Stimulated activated naive CD8-positive, alpha-beta T cell treated with anti-CD3 and anti-CD28 coated beads, Interleukin-15, Interleukin-2, amounts not matched to agents 100 ng/mL and 50 ng/mL, for 24 hours (primary cell): Measurements from ENCODE around the gene SPG7.
"Not testable (repeated sequence)": the region's sequence is repeated elsewhere in the genome, so short reads cannot be mapped to it uniquely, and the experiment has no call there.

Experiments
- H3K27ac Mint-ChIP-seq: one replicate; pipeline ENCODE4 v1.8.0; 2021; ENCODE audit warnings: mild to moderate bottlenecking, mixed read lengths
- H3K27me3 Mint-ChIP-seq: one replicate; pipeline ENCODE4 v1.8.0; 2021; ENCODE audit warnings: mixed read lengths
- H3K36me3 Mint-ChIP-seq: one replicate; pipeline ENCODE4 v1.8.0; 2021; ENCODE audit warnings: low read depth, mixed read lengths
- H3K4me1 Mint-ChIP-seq: one replicate; pipeline ENCODE4 v1.8.0; 2021; ENCODE audit warnings: low read depth, mixed read lengths
- H3K4me3 Mint-ChIP-seq: one replicate; pipeline ENCODE4 v1.8.0; 2021; ENCODE audit warnings: mild to moderate bottlenecking, mixed read lengths
- H3K9me3 Mint-ChIP-seq: one replicate; pipeline ENCODE4 v1.8.0; 2021; ENCODE audit warnings: mixed read lengths

SPG7 gene

GRCh38 chr16:89567656-89568594 lies 59.7 kb downstream of the SPG7 start:
- Mint-ChIP-seq H3K27ac (no peak overlapping the region), H3K4me1 (peaks cover 38% of the 10 kb centered on the region), H3K4me3 (no peak overlapping the region), H3K36me3 (peaks cover 23% of the 10 kb centered on the region), H3K27me3 (peaks cover 4% of the 10 kb centered on the region), H3K9me3 (no peaks in the 10 kb centered on the region)

DNA sequence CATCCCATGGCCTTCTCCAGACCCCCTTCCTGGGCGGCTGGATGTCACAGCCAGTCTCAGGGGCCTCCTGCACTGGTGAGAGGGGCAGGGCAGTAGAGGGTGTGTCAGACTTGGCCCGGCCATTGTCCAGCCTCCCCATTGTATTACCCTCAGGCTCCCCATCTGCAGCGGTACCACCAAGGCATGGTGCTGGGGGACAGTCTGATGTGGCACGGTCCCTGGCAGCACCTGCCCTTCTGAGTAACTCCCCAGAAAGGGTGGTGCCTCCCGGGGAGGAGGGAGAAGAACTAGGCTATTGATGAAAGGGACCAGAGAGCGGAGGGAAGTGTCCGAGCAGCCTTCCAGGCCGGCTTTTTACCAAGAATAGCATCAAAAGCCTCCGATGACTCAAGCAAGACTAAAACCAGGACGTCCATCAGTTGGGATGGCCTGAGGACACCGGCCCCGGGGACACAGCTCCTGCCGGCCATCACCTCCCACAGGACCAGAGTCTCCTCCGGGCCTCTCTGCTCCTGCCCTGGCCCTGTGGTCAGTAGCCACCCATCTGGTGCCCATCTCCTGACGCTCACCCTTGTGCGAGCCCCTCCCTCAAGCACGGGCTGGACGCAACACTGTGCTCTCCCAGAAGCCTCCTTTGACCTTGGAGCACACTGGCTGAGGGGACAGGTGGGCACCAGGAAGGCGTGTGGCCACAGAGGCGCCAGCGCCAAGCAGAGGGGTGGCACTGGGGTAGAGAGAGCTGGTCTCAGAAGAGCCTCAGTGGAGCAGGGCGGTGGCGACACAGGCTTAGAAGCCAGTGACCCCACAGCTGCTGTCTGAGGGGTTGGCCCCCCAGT lies 61.5 kb downstream of the SPG7 start:
- peaks cover 5% of the 10 kb centered on the region for H3K36me3 Mint-ChIP-seq

DNA sequence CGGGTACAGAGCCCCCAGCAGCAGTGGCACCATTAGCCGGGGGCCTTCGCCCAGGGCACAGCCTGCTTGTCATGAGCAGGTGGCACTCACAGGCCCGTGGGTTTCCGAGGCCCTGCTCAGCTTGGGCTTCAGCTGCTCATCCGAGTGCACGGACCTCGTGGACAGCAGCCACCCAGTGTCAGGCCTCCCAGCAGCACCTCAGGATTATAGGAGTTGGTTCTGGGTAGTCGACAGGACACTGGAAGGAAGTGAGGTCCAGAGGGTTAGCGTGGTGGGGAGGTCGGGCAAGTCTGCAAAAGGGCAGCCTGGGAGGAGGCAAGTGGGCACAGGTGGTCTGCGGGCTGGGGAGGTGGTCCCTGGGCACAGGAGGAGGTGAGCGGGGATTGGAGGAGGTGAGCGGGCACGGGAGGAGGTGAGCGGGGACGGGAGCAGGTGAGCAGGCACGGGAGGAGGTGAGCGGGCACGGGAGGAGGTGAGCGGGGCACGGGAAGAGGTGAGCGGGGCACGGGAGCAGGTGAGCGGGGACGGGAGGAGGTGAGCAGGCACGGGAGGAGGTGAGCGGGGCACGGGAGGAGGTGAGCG lies 62.2 kb downstream of the SPG7 start:
- Mint-ChIP-seq H3K27me3 (peaks cover 9% of the 10 kb centered on the region), H3K36me3 (no peaks in the 10 kb centered on the region), H3K27ac (no peak overlapping the region), H3K9me3 (no peaks in the 10 kb centered on the region), H3K4me3 (no peak overlapping the region), H3K4me1 (peaks cover 14% of the 10 kb centered on the region)

More for the DNA sequence above, 61.5 kb downstream of the SPG7 start:
- H3K27ac Mint-ChIP-seq: no peak overlapping the region
- no peak overlapping the region for H3K4me3 Mint-ChIP-seq
- no peaks in the 10 kb centered on the region for H3K9me3 Mint-ChIP-seq
- peaks cover 9% of the 10 kb centered on the region for H3K27me3 Mint-ChIP-seq
- peaks cover 22% of the 10 kb centered on the region for H3K4me1 Mint-ChIP-seq

DNA sequence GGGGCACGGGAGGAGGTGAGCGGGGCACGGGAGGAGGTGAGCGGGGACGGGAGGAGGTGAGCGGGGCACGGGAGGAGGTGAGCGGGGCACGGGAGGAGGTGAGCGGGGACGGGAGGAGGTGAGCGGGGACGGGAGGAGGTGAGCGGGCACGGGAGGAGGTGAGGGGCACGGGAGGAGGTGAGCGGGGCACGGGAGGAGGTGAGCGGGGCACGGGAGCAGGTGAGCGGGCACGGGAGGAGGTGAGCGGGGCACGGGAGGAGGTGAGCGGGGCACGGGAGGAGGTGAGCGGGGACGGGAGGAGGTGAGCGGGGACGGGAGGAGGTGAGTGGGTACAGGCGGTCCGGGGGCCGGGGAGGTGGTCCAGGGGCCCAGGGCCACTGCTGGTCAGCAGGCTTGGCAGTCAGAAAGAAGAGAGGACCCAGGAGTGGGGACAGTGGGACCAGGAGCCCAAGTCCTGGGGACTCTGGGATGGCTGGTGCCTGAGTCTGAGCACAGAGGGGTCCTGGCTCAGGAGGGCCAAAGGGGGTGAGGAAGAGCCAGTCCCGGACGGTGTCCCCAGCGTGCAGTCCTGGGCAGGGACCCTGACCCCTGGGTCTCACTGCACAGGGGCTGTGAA lies 62.9 kb downstream of the SPG7 start:
- H3K4me1 Mint-ChIP-seq, H3K27ac Mint-ChIP-seq, H3K27me3 Mint-ChIP-seq, H3K4me3 Mint-ChIP-seq, H3K9me3 Mint-ChIP-seq, H3K36me3 Mint-ChIP-seq: not testable (repeated sequence)

DNA sequence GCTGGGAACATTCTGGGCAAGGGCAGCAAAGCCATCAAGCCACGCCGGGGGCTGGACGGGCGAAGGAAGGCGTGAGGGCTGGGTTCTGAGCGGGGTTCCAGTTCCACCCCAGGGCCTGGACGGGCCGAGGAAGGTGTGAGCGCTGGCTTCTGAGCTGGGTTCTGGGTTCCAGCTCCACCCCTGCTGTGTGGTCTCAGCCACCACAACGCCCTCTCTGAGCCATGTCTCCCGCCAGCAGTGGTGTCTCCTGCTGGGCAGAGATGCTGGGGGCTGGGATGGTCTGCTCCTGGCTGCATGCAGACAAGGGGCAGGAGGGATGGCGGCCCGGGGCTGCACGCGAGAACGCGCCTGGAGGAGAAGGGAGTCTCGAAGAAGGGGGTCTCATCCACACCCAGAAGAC lies 63.4 kb downstream of the SPG7 start:
- H3K27me3 Mint-ChIP-seq: peaks cover 9% of the 10 kb centered on the region
- H3K27ac Mint-ChIP-seq: no peak overlapping the region
- no peak overlapping the region for H3K4me3 Mint-ChIP-seq
- H3K4me1 Mint-ChIP-seq: peaks cover 8% of the 10 kb centered on the region
- H3K36me3 Mint-ChIP-seq: no peaks in the 10 kb centered on the region
- H3K9me3 Mint-ChIP-seq: no peaks in the 10 kb centered on the region

DNA sequence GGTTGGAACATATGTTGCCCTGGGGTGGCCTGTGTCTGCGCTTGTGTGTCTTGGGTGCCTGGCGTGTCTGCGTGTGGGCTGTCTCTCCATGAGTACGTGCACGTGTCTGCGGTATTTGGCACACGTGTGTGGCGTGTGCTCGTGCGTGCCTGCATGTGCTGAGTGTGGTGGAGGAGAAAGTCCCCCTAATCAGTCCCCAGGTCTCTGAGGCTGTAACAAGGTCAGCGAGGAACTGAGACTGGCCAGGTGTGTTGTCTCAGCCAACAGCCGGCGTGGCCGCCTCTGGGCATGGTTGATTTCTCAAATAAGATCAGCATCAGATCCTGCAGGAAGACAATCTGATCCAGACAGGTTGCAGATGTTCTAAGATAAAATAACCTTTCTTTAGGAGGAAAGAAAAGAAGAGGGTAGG lies 63.9 kb downstream of the SPG7 start:
- Mint-ChIP-seq H3K36me3 (no peaks in the 10 kb centered on the region), H3K27ac (no peak overlapping the region), H3K27me3 (peaks cover 9% of the 10 kb centered on the region), H3K4me3 (no peak overlapping the region), H3K9me3 (no peaks in the 10 kb centered on the region), H3K4me1 (peaks cover 8% of the 10 kb centered on the region)

DNA sequence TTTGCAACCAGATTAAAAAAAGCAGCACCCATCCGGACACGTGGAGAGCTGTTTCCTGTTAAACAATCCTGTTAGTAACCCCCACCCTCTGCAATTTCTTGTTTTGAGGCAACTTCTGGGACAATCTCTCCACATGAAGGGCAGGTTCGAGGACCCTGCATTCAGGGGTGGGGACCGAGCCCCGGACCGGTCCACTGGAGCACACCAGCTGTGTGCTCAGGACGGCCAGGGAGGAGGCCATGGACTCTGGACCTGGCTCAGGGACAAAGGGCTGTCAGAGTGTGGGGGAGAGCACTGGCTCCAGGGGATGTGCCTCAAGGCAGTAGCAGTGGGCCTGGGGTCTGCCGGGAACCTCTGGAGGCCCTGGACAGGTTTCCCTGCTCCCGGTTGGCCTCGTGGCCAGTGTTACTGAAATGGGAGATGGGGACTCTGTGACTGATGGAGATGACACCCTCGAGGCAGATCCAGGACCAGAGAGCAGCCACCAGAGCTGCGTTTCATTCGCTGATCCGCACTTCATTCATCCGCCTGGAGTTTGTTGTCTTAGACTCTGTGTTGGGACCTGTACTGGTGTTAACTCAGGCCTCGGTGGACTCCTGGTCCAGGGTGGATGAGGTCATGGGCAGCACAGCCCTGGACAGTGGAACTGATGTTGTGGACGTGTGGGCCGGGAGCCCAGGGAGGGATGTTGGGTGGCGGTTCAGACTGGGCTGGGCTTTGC lies 64.4 kb downstream of the SPG7 start:
- Mint-ChIP-seq H3K4me1 (peaks cover 8% of the 10 kb centered on the region), H3K27ac (no peak overlapping the region), H3K36me3 (no peaks in the 10 kb centered on the region), H3K27me3 (peaks cover 9% of the 10 kb centered on the region), H3K4me3 (no peak overlapping the region), H3K9me3 (no peaks in the 10 kb centered on the region)

DNA sequence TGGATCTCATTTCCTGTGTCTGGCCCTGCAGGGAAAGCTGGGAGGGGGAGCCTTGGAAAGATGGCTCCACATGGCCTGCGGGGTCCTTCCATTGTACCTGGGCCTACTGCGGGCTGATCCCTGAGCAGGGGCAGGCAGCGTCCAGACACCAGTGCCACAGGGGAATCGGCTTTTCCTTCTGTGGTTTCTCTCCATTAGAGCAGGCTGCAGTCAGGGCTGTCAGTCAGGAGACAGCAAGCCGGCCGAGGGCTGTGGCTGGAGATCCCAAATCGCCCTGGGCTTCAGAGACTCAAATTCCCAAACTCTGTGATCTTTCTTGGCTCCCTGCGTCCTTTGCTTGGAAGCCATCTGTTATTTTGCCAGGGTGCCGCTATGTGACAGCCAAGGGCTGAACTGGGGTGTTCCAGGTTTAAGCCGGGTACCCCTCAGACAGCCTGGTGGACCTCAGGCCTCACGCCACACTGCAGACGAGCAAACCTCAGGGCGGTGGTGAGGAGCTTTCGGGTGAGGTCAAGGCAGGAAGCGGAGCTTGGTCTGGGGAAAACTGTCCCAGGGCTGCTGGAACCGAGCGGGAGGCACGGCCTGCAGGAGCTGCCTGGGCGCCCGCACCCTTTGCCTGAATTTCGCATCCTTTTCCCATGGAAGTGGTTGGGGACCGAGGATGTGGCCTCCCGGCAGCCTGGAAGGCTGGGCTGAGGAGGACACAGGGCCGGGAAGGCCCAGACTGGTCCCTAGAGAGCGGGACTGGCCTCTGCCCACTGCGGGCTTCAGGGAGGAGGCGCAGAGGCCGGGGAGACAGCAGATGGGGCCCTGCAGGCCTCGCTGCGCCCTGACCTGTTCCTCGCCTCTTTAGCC lies 65.8 kb downstream of the SPG7 start:
- H3K4me3 Mint-ChIP-seq: peak overlapping the region; percentile 23
- H3K4me1 Mint-ChIP-seq: peaks cover 8% of the 10 kb centered on the region
- no peak overlapping the region for H3K27ac Mint-ChIP-seq
- H3K9me3 Mint-ChIP-seq: no peaks in the 10 kb centered on the region
- no peaks in the 10 kb centered on the region for H3K36me3 Mint-ChIP-seq
- H3K27me3 Mint-ChIP-seq: peaks cover 9% of the 10 kb centered on the region

GRCh38 chr16:89574681-89575246 lies 66.6 kb downstream of the SPG7 start:
- no peaks in the 10 kb centered on the region for H3K36me3 Mint-ChIP-seq
- peaks cover 8% of the 10 kb centered on the region for H3K4me1 Mint-ChIP-seq
- H3K9me3 Mint-ChIP-seq: no peaks in the 10 kb centered on the region
- H3K4me3 Mint-ChIP-seq: peak overlapping the region; percentile 57
- H3K27me3 Mint-ChIP-seq: peaks cover 9% of the 10 kb centered on the region
- no peak overlapping the region for H3K27ac Mint-ChIP-seq

DNA sequence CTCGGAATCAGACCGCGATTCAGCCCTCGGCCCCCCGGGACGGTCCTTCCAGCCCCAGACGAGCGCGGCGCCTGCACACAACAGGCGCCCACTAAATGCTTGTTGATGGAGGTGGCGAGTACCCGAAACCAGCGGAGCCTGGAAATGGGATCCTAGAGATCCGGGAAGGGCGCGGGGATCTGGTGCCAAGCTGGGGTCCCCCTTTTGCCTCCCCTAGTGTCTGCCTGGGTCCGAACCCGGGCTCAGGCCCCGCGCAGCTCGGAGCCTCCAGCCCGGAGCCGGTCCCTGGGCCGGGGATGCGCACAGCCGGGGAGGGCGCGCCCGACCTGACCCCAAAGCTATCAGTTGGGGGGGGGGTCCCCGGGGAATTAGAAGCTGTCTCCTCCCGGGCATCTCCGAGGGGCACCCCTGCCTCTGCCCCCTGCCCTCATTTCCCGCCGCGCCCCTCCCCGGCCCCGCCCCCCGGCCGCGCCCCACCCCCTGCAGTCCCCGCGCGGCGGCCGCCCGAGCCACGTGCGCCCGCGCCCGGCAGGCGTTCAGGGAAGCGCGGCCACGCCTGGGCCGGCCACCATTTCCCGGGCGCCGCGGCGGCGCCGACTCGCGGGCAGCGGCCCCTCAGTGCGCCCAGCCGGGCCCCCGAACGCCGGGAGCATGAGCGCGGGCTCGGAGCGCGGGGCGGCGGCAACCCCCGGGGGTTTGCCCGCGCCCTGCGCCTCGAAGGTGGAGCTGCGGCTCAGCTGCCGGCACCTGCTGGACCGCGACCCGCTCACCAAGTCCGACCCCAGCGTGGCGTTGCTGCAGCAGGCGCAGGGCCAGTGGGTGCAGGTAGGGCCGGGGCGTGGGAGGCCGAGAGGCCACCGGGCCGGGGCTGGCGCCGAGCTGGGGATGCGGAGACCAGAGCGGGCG lies 67.3 kb downstream of the SPG7 start, which contains the start of gene CPNE7:
Gene CPNE7, plus strand, starts transcription at position 512 of the 906 bp plus-strand sequence. Its CDS starts 140 bp downstream, at position 652.
- Mint-ChIP-seq H3K27ac (no peak within 1 kb of the TSS), H3K4me1 (peaks cover 8% of the 10 kb centered on the region), H3K4me3 (peak within 1 kb of the TSS; percentile 57), H3K27me3 (peaks cover 9% of the 10 kb centered on the region), H3K36me3 (no peaks in the 10 kb centered on the region), H3K9me3 (no peaks in the 10 kb centered on the region)

GRCh38 chr16:89576153-89577054 lies 68.2 kb downstream of the SPG7 start:
- peaks cover 8% of the 10 kb centered on the region for H3K4me1 Mint-ChIP-seq
- no peaks in the 10 kb centered on the region for H3K36me3 Mint-ChIP-seq
- H3K9me3 Mint-ChIP-seq: no peaks in the 10 kb centered on the region
- H3K4me3 Mint-ChIP-seq: no peak overlapping the region
- peaks cover 9% of the 10 kb centered on the region for H3K27me3 Mint-ChIP-seq
- H3K27ac Mint-ChIP-seq: no peak overlapping the region
